ENCODE data around the gene MITF. TPM values are rescaled to one million over a fixed set of nuclear protein-coding genes. Genes with fewer than 3 reads are reported as not detected.

MITF gene
- total RNA-seq, 1 donor = 11.6 TPM

- Histone ChIP-seq H3K27me3 (ENCODE audit: insufficient read depth, low read length) (no peaks in the 10 kb centered on the region), H3K79me2 (ENCODE audit: insufficient read depth, low read length) (no peaks in the 10 kb centered on the region), H4K20me1 (ENCODE audit: insufficient read depth, low read length) (peaks cover 4% of the 10 kb centered on the region), H3K36me3 (ENCODE audit: insufficient read depth, low read length) (no peaks in the 10 kb centered on the region), H2AFZ (ENCODE audit: low read length) (no peak overlapping the region), H3K4me2 (ENCODE audit: insufficient read depth, low read length) (no peak overlapping the region), H3K9me3 (ENCODE audit: low read depth, low read length) (no peaks in the 10 kb centered on the region), H3K4me3 (ENCODE audit: insufficient read depth, low read length) (no peak overlapping the region), H3K27ac (ENCODE audit: low read depth, low read length) (no peak overlapping the region), H3K4me1 (ENCODE audit: insufficient read depth, low read length) (no peaks in the 10 kb centered on the region)
- no peak for DNase-seq (ENCODE audit: insufficient read length, low spot score, missing footprints)
- TF ChIP-seq CTCF (IDR thresholded peaks at IDR 0.05; ENCODE audit: extremely low read depth, low read depth, low read length) = no peak
Measured at GRCh38 chr3:69819282-69819681, 80.0 kb downstream of the MITF start.

DNA sequence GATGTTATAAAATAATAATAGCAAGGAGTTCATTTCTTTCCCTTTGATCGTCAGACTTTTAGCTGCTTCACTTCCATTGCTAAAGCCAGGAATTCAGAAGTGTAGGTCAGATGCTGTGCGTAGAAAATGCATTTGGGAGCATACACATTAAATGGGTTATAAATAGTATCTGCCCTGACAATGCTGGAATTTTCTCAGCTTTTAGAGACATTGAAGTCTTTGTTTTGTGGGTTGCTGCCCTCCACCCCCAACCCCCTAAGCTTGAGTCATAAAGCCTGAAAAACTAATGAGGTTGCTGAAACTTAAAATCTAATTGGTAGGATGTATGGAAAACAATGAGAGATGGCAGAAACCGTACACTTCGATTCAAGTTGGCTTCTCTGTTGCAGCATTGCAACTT, 81.9 kb downstream of the MITF start:
- Histone ChIP-seq H3K36me3 (ENCODE audit: insufficient read depth, low read length) (no peaks in the 10 kb centered on the region), H3K79me2 (ENCODE audit: insufficient read depth, low read length) (no peaks in the 10 kb centered on the region), H3K27me3 (ENCODE audit: insufficient read depth, low read length) (no peaks in the 10 kb centered on the region), H3K4me2 (ENCODE audit: insufficient read depth, low read length) (no peak overlapping the region), H4K20me1 (ENCODE audit: insufficient read depth, low read length) (peaks cover 4% of the 10 kb centered on the region), H3K4me3 (ENCODE audit: insufficient read depth, low read length) (no peak overlapping the region), H3K4me1 (ENCODE audit: insufficient read depth, low read length) (no peaks in the 10 kb centered on the region), H3K9me3 (ENCODE audit: low read depth, low read length) (no peaks in the 10 kb centered on the region), H3K27ac (ENCODE audit: low read depth, low read length) (no peak overlapping the region), H2AFZ (ENCODE audit: low read length) (no peak overlapping the region)
- DNase-seq (ENCODE audit: insufficient read length, low spot score, missing footprints) = no peak
- TF ChIP-seq CTCF (IDR thresholded peaks at IDR 0.05; ENCODE audit: extremely low read depth, low read depth, low read length) = no peak

DNA sequence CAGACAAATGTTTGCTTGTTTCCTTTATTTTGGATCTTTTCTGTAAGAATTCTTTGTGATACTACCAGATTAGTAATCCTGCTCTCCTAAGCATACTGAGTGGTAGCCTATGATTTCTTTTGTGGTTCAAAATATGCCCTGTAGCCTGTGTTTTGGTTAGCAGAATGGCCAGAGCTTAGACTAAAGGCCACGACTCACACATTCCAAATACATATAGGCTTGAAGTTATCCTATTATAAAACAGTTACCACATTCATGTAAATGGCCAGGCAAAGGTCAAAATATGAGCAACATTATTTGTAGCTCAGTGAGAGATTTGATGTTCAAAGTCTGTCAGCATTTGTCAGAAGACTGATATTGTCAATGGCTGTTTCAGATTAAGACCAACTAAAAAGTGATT, 84.5 kb downstream of the MITF start:
- Histone ChIP-seq H3K36me3 (ENCODE audit: insufficient read depth, low read length) (no peaks in the 10 kb centered on the region), H3K4me2 (ENCODE audit: insufficient read depth, low read length) (no peak overlapping the region), H3K4me1 (ENCODE audit: insufficient read depth, low read length) (no peaks in the 10 kb centered on the region), H3K27me3 (ENCODE audit: insufficient read depth, low read length) (no peaks in the 10 kb centered on the region), H2AFZ (ENCODE audit: low read length) (no peak overlapping the region), H3K79me2 (ENCODE audit: insufficient read depth, low read length) (no peaks in the 10 kb centered on the region), H3K4me3 (ENCODE audit: insufficient read depth, low read length) (no peak overlapping the region), H3K27ac (ENCODE audit: low read depth, low read length) (no peak overlapping the region), H4K20me1 (ENCODE audit: insufficient read depth, low read length) (no peaks in the 10 kb centered on the region), H3K9me3 (ENCODE audit: low read depth, low read length) (no peaks in the 10 kb centered on the region)
- no peak for DNase-seq (ENCODE audit: insufficient read length, low spot score, missing footprints)
- TF ChIP-seq CTCF (IDR thresholded peaks at IDR 0.05; ENCODE audit: extremely low read depth, low read depth, low read length) = no peak

- no peak for DNase-seq (ENCODE audit: insufficient read length, low spot score, missing footprints)
- Histone ChIP-seq H4K20me1 (ENCODE audit: insufficient read depth, low read length) (no peaks in the 10 kb centered on the region), H3K27me3 (ENCODE audit: insufficient read depth, low read length) (no peaks in the 10 kb centered on the region), H3K9me3 (ENCODE audit: low read depth, low read length) (no peaks in the 10 kb centered on the region), H3K4me3 (ENCODE audit: insufficient read depth, low read length) (no peak overlapping the region), H3K27ac (ENCODE audit: low read depth, low read length) (no peak overlapping the region), H2AFZ (ENCODE audit: low read length) (no peak overlapping the region), H3K4me1 (ENCODE audit: insufficient read depth, low read length) (no peaks in the 10 kb centered on the region), H3K4me2 (ENCODE audit: insufficient read depth, low read length) (no peak overlapping the region), H3K36me3 (ENCODE audit: insufficient read depth, low read length) (no peaks in the 10 kb centered on the region), H3K79me2 (ENCODE audit: insufficient read depth, low read length) (no peaks in the 10 kb centered on the region)
- TF ChIP-seq CTCF (IDR thresholded peaks at IDR 0.05; ENCODE audit: extremely low read depth, low read depth, low read length) = no peak
Measured at GRCh38 chr3:69825446-69825845, 86.2 kb downstream of the MITF start.

All from osteoblast (primary cell).